Measurements from ENCODE around the gene CASKIN1. TPM values are rescaled to one million over a fixed set of nuclear protein-coding genes. Genes with fewer than 3 reads are reported as not detected.

Gene CASKIN1
- total and polyA plus RNA-seq, 2 experiments from 2014 or later: 1.0 to 6.2 TPM

GRCh38 chr16:2233872-2234812 lies 37.7 kb upstream of the CASKIN1 start:
- ATAC-seq (no peak), DNase-seq (ENCODE audit: low spot score) (no peak)
- Histone ChIP-seq H3K9me2 (ENCODE audit: insufficient read depth) (no peaks in the 10 kb centered on the region), H3K27ac (ENCODE audit: low read depth) (no peak overlapping the region), H3K36me3 (ENCODE audit: insufficient read depth) (0 out of 2 replicates have a peak, but pooled peaks cover 5% of the 10 kb centered on the region), H3K79me2 (replicated peaks; ENCODE audit: insufficient read depth) (no peaks in the 10 kb centered on the region), H3K4me1 (ENCODE audit: insufficient read depth) (no peaks in the 10 kb centered on the region), H3K4me2 (no peak overlapping the region), H3K27me3 (ENCODE audit: insufficient read depth) (peaks cover 18% of the 10 kb centered on the region), H3F3A (replicated peaks; ENCODE audit: low read depth) (no peaks in the 10 kb centered on the region; the same call in 1 of the 2 replicates), H2AFZ (no peak overlapping the region), H3K4me3 (no peak overlapping the region), H4K20me1 (replicated peaks; ENCODE audit: insufficient read depth) (no peaks in the 10 kb centered on the region; the same call in 1 of the 2 replicates)
- H3K27ac Mint-ChIP-seq: no peak overlapping the region
- no peaks in the 10 kb centered on the region for H3K4me1 Mint-ChIP-seq
- no peaks in the 10 kb centered on the region for H3K9me3 Mint-ChIP-seq
- TF ChIP-seq CREB1 (CRISPR knock-in tag; IDR thresholded peaks at IDR 0.05; ENCODE audit: low read depth): no peak
- TF ChIP-seq EZH2phosphoT487 (IDR thresholded peaks at IDR 0.05; ENCODE audit: unreplicated experiment): no peak
- TF ChIP-seq REST (IDR thresholded peaks at IDR 0.05; ENCODE audit: unreplicated experiment): no peak
- TF ChIP-seq ZNF114 (CRISPR knock-in tag; IDR thresholded peaks at IDR 0.05): no peak
- no peak for TF ChIP-seq POLR2AphosphoS5 (IDR thresholded peaks at IDR 0.05; ENCODE audit: low read depth)
- no peak overlapping the region for H3K4me3 Mint-ChIP-seq
- H3K36me3 Mint-ChIP-seq (ENCODE audit: low read depth): peaks cover 9% of the 10 kb centered on the region; the same call in 2 of the 3 replicates
- peaks cover 25% of the 10 kb centered on the region for H3K27me3 Mint-ChIP-seq (ENCODE audit: insufficient read depth, low read depth, poor library complexity)

- H3F3A ChIP-seq (replicated peaks; ENCODE audit: low read depth): no peaks in the 10 kb centered on the region
- 0 out of 2 replicates have a peak, but pooled peaks cover 5% of the 10 kb centered on the region for H3K36me3 ChIP-seq (ENCODE audit: insufficient read depth)
- Mint-ChIP-seq H3K27me3 (ENCODE audit: insufficient read depth, low read depth, poor library complexity) (peaks cover 23% of the 10 kb centered on the region), H3K27ac (no peak overlapping the region), H3K4me3 (no peak overlapping the region), H3K36me3 (ENCODE audit: low read depth) (peaks cover 9% of the 10 kb centered on the region; the same call in 2 of the 3 replicates), H3K9me3 (no peaks in the 10 kb centered on the region), H3K4me1 (no peaks in the 10 kb centered on the region)
- H4K20me1 ChIP-seq (replicated peaks; ENCODE audit: insufficient read depth): no peaks in the 10 kb centered on the region; the same call in 1 of the 2 replicates
- H3K4me3 ChIP-seq: no peak overlapping the region
- no peak overlapping the region for H3K4me2 ChIP-seq
- H3K9me2 ChIP-seq (ENCODE audit: insufficient read depth): no peaks in the 10 kb centered on the region
- peaks cover 18% of the 10 kb centered on the region for H3K27me3 ChIP-seq (ENCODE audit: insufficient read depth)
- H2AFZ ChIP-seq: no peak overlapping the region
- H3K27ac ChIP-seq (ENCODE audit: low read depth): no peak overlapping the region
- no peak for DNase-seq (ENCODE audit: low spot score)
- H3K4me1 ChIP-seq (ENCODE audit: insufficient read depth): no peaks in the 10 kb centered on the region
- no peak for ATAC-seq
- H3K79me2 ChIP-seq (replicated peaks; ENCODE audit: insufficient read depth): no peaks in the 10 kb centered on the region
- TF ChIP-seq ZNF331 (CRISPR knock-in tag; IDR thresholded peaks at IDR 0.05; ENCODE audit: low read depth) (no peak), NANOG (IDR thresholded peaks at IDR 0.05; ENCODE audit: borderline replicate concordance) (no peak), STAT1 (IDR thresholded peaks at IDR 0.05; ENCODE audit: unreplicated experiment) (no peak)
- TF ChIP-seq, protein P1, sequence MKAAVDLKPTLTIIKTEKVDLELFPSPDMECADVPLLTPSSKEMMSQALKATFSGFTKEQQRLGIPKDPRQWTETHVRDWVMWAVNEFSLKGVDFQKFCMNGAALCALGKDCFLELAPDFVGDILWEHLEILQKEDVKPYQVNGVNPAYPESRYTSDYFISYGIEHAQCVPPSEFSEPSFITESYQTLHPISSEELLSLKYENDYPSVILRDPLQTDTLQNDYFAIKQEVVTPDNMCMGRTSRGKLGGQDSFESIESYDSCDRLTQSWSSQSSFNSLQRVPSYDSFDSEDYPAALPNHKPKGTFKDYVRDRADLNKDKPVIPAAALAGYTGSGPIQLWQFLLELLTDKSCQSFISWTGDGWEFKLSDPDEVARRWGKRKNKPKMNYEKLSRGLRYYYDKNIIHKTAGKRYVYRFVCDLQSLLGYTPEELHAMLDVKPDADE (IDR thresholded peaks at IDR 0.05): no peak
Measured at GRCh38 chr16:2233046-2233775, 36.8 kb upstream of the CASKIN1 start.

All from GM23338 (cell line).